Measurements from ENCODE around the gene GABRB1. TPM values are rescaled to one million over a fixed set of nuclear protein-coding genes. Genes with fewer than 3 reads are reported as not detected.

GABRB1 gene
- total and polyA plus RNA-seq, 2 donors (not counting 1 experiment from before 2014, with no cell fraction given): 0.05 to 0.17 TPM

DNA sequence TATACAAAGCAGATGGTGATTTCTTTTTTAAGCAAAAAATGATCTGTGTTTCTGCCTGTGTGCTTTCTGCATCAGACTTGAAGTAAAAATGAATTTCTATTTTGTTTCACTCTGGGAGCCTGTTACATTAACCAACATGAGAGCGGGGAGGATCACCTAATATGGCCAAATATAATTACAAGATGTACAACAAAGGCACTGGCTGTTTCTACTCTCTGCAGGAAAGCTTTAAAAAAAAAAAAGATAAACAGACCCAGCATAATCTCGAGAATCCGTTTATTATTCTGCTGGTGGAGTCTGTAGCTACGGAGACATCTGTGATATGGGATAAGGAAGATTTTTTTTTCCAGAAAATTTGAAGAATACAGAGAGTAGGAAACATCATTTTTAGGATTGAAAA is 328.5 kb downstream of the GABRB1 start:
- Histone ChIP-seq H3K4me3 (replicated peaks in 1 of 4; ENCODE audit: control extremely low read depth in 1 of 4, insufficient read depth in 1 of 4, low read depth in 3 of 4, low read length in 4 of 4) (no peak overlapping the region), H3K79me2 (ENCODE audit: control insufficient read depth, insufficient read depth, low read length) (no peaks in the 10 kb centered on the region), H3K4me1 (ENCODE audit: control insufficient read depth, extremely low read depth, insufficient read depth, low read length) (no peaks in the 10 kb centered on the region), H3K9me3 (ENCODE audit: control insufficient read depth, insufficient read depth, low read depth, low read length) (no peaks in the 10 kb centered on the region), H3K36me3 (ENCODE audit: control insufficient read depth, insufficient read depth, low read length) (no peaks in the 10 kb centered on the region), H3K4me2 (ENCODE audit: extremely low read depth, insufficient read depth, low read length) (no peak overlapping the region), H4K20me1 (ENCODE audit: control insufficient read depth, extremely low read depth, insufficient read depth, low read length) (no peaks in the 10 kb centered on the region), H3K9ac (ENCODE audit: insufficient read depth, low read length) (no peak overlapping the region), H2AFZ (ENCODE audit: low read length) (no peak overlapping the region), H3K27ac (ENCODE audit: insufficient read depth, low read length) (no peak overlapping the region), H3K27me3 (ENCODE audit: control insufficient read depth, insufficient read depth, low read length) (no peaks in the 10 kb centered on the region)
- DNase-seq (ENCODE audit: low read depth in 2 of 2): no peak
- TF ChIP-seq EZH2 (IDR thresholded peaks at IDR 0.05; ENCODE audit: low read length, missing control alignments): no peak
- TF ChIP-seq, protein P1, sequence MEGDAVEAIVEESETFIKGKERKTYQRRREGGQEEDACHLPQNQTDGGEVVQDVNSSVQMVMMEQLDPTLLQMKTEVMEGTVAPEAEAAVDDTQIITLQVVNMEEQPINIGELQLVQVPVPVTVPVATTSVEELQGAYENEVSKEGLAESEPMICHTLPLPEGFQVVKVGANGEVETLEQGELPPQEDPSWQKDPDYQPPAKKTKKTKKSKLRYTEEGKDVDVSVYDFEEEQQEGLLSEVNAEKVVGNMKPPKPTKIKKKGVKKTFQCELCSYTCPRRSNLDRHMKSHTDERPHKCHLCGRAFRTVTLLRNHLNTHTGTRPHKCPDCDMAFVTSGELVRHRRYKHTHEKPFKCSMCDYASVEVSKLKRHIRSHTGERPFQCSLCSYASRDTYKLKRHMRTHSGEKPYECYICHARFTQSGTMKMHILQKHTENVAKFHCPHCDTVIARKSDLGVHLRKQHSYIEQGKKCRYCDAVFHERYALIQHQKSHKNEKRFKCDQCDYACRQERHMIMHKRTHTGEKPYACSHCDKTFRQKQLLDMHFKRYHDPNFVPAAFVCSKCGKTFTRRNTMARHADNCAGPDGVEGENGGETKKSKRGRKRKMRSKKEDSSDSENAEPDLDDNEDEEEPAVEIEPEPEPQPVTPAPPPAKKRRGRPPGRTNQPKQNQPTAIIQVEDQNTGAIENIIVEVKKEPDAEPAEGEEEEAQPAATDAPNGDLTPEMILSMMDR (conservative IDR thresholded peaks at IDR 0.05 in 1 of 2, IDR thresholded peaks at IDR 0.05 in 1 of 2; ENCODE audit: low read depth in 1 of 2, low read length in 2 of 2): no peak

DNA sequence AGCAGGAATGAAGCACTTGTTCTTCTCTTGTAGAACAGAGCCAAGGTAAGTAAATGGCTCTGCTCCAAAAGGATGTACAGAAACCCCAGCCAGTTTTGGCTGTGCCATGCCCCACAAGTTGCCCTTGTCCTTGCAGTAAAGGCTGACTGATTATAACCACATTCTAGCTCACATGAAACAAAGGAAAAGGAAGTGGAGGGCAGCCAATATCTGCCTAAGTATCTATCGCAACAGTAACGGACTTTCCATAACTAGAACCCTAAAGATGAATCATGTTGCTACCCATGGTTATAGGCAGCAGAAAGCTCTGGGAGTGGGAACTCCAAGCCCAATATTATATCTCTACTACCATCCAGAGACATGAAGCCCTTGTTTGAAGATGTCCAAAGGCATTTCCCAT is 336.4 kb downstream of the GABRB1 start:
- no peak overlapping the region for H3K27ac ChIP-seq (ENCODE audit: insufficient read depth, low read length)
- DNase-seq (ENCODE audit: low read depth in 2 of 2): no peak
- no peak overlapping the region for H3K4me3 ChIP-seq (replicated peaks in 1 of 4; ENCODE audit: control extremely low read depth in 1 of 4, insufficient read depth in 1 of 4, low read depth in 3 of 4, low read length in 4 of 4)
- no peaks in the 10 kb centered on the region for H3K9me3 ChIP-seq (ENCODE audit: control insufficient read depth, insufficient read depth, low read depth, low read length)
- H3K4me1 ChIP-seq (ENCODE audit: control insufficient read depth, extremely low read depth, insufficient read depth, low read length): no peaks in the 10 kb centered on the region
- TF ChIP-seq, protein P1 (conservative IDR thresholded peaks at IDR 0.05 in 1 of 2, IDR thresholded peaks at IDR 0.05 in 1 of 2; ENCODE audit: low read depth in 1 of 2, low read length in 2 of 2): no peak
- no peak for TF ChIP-seq EZH2 (IDR thresholded peaks at IDR 0.05; ENCODE audit: low read length, missing control alignments)
- no peaks in the 10 kb centered on the region for H3K79me2 ChIP-seq (ENCODE audit: control insufficient read depth, insufficient read depth, low read length)
- no peak overlapping the region for H3K9ac ChIP-seq (ENCODE audit: insufficient read depth, low read length)
- no peak overlapping the region for H2AFZ ChIP-seq (ENCODE audit: low read length)
- no peak overlapping the region for H3K4me2 ChIP-seq (ENCODE audit: extremely low read depth, insufficient read depth, low read length)
- no peaks in the 10 kb centered on the region for H3K27me3 ChIP-seq (ENCODE audit: control insufficient read depth, insufficient read depth, low read length)
- H4K20me1 ChIP-seq (ENCODE audit: control insufficient read depth, extremely low read depth, insufficient read depth, low read length): no peaks in the 10 kb centered on the region
- H3K36me3 ChIP-seq (ENCODE audit: control insufficient read depth, insufficient read depth, low read length): no peaks in the 10 kb centered on the region

DNA sequence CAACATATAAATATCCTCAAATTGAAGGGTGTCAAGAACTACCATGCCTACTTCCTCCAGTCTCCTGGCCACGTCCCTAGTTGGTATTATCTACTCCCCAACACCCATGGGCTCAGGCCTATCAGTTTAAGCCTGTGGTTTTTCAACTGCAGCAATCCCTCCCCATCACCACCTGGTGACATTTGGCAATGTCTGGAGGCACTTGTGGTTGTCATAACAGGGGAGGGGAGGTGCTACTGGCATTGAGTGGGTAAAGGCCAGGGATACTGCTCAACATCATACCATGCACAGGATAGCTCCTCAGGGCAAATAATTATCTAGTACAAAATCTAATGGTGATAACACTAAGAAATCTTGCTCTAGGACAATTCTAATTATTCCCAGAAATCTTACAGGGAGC is 336.8 kb downstream of the GABRB1 start:
- H3K79me2 ChIP-seq (ENCODE audit: control insufficient read depth, insufficient read depth, low read length): no peaks in the 10 kb centered on the region
- H2AFZ ChIP-seq (ENCODE audit: low read length): no peak overlapping the region
- no peak for DNase-seq (ENCODE audit: low read depth in 2 of 2)
- no peaks in the 10 kb centered on the region for H3K4me1 ChIP-seq (ENCODE audit: control insufficient read depth, extremely low read depth, insufficient read depth, low read length)
- no peaks in the 10 kb centered on the region for H3K27me3 ChIP-seq (ENCODE audit: control insufficient read depth, insufficient read depth, low read length)
- TF ChIP-seq EZH2 (IDR thresholded peaks at IDR 0.05; ENCODE audit: low read length, missing control alignments): no peak
- TF ChIP-seq, protein P1 (conservative IDR thresholded peaks at IDR 0.05 in 1 of 2, IDR thresholded peaks at IDR 0.05 in 1 of 2; ENCODE audit: low read depth in 1 of 2, low read length in 2 of 2): no peak
- no peak overlapping the region for H3K9ac ChIP-seq (ENCODE audit: insufficient read depth, low read length)
- H3K9me3 ChIP-seq (ENCODE audit: control insufficient read depth, insufficient read depth, low read depth, low read length): no peaks in the 10 kb centered on the region
- no peaks in the 10 kb centered on the region for H3K36me3 ChIP-seq (ENCODE audit: control insufficient read depth, insufficient read depth, low read length)
- H3K4me2 ChIP-seq (ENCODE audit: extremely low read depth, insufficient read depth, low read length): no peak overlapping the region
- H3K27ac ChIP-seq (ENCODE audit: insufficient read depth, low read length): no peak overlapping the region
- no peak overlapping the region for H3K4me3 ChIP-seq (replicated peaks in 1 of 4; ENCODE audit: control extremely low read depth in 1 of 4, insufficient read depth in 1 of 4, low read depth in 3 of 4, low read length in 4 of 4)
- no peaks in the 10 kb centered on the region for H4K20me1 ChIP-seq (ENCODE audit: control insufficient read depth, extremely low read depth, insufficient read depth, low read length)

Measured in fibroblast of lung (primary cell).